C4-2B (cell line): ENCODE results near the gene POM121L12.

Source experiments
- CTCF ChIP-seq: fragments of 450-650 bp; conservative IDR thresholded peaks from 2 replicates; pipeline ENCODE4 v1.5.1; 2017; ENCODE audit warnings: mild to moderate bottlenecking
- ZFX ChIP-seq: fragments of 450-650 bp; IDR thresholded peaks from 2 replicates; pipeline ENCODE4 v1.6.1; 2017

GRCh38 chr7:53062796-53063195 lies 27.4 kb downstream of the POM121L12 start:
- TF ChIP-seq CTCF (no peak), ZFX (no peak)
